Hepatocyte (in vitro differentiated cells): ENCODE results near the gene MDP1.

Source experiments
- EZH2 ChIP-seq: fragments of 200-600 bp; sonication (generic); IDR thresholded peaks from 2 replicates; pipeline ENCODE4 v1.6.1; 2016; ENCODE audit warnings: antibody characterized with exemption, mild to moderate bottlenecking, borderline replicate concordance
- EZH2phosphoT487 ChIP-seq: fragments of 200-600 bp; sonication (generic); IDR thresholded peaks from one replicate; pipeline ENCODE4 v1.6.1; 2018; ENCODE audit warnings: antibody characterized with exemption, mild to moderate bottlenecking, low read depth, moderate library complexity; ENCODE audit not compliant: unreplicated experiment, severe bottlenecking
- TF ChIP-seq, protein P1 (sequence below): fragments of 200-600 bp; sonication (generic); IDR thresholded peaks from 2 replicates; pipeline ENCODE4 v1.5.1; 2016; ENCODE audit warnings: antibody characterized with exemption, mild to moderate bottlenecking; ENCODE audit not compliant: poor library complexity

DNA sequence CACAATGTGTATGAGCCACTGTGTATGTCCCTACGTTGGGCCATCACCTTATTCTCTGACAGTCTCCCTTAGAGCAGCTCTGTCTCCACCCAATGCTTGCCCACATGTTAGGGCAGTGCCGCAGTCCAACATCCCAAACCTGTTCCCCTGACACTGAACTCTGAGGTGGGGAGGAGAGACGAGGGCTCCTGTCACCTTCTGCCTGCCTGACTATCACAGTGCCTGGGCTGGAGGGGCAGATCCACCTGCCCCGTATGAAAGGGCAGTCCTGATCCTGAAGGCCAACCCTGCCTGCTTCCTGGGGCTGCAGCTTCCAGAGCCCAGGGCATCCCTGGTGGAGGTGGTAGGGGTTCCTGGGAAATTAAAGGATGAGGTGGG is 44.9 kb upstream of the MDP1 start:
- TF ChIP-seq, protein P1, sequence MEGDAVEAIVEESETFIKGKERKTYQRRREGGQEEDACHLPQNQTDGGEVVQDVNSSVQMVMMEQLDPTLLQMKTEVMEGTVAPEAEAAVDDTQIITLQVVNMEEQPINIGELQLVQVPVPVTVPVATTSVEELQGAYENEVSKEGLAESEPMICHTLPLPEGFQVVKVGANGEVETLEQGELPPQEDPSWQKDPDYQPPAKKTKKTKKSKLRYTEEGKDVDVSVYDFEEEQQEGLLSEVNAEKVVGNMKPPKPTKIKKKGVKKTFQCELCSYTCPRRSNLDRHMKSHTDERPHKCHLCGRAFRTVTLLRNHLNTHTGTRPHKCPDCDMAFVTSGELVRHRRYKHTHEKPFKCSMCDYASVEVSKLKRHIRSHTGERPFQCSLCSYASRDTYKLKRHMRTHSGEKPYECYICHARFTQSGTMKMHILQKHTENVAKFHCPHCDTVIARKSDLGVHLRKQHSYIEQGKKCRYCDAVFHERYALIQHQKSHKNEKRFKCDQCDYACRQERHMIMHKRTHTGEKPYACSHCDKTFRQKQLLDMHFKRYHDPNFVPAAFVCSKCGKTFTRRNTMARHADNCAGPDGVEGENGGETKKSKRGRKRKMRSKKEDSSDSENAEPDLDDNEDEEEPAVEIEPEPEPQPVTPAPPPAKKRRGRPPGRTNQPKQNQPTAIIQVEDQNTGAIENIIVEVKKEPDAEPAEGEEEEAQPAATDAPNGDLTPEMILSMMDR, result no peak
- TF ChIP-seq EZH2phosphoT487 (no peak), EZH2 (no peak)
